ENCODE measurements around the gene UBL4B.

UBL4B gene

GRCh38 chr1:110113551-110113950 is 1.3 kb downstream of the UBL4B start:
- no peak for DNase-seq (ENCODE audit: low read depth)

DNA sequence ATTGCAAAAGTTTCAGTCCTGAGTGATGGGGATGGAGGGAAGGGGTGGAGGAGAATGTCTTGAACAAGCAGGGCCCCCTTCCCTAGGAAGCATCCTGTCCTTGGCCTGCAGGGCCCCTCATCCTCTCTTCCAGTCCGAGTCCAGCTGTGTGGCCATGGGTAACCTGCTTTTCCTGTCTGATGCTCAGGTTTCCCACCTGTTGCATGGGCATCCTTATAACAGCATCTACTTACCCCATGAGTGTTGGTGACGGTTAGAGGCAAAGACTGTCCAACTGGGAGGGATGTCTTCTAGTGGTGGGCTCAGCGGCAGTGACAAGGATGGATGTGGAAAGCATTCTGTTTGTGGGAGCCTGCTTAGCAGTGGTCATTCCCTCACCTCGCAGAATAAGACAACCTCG is 1.9 kb downstream of the UBL4B start:
- DNase-seq (ENCODE audit: low read depth): no peak

GRCh38 chr1:110114784-110115183 is 2.5 kb downstream of the UBL4B start:
- DNase-seq (ENCODE audit: low read depth): no peak

GRCh38 chr1:110118636-110119396 is 6.6 kb downstream of the UBL4B start:
- no peak for DNase-seq (ENCODE audit: low read depth)

- DNase-seq (ENCODE audit: low read depth): no peak
Observed at GRCh38 chr1:110119843-110120242, 7.6 kb downstream of the UBL4B start.

DNA sequence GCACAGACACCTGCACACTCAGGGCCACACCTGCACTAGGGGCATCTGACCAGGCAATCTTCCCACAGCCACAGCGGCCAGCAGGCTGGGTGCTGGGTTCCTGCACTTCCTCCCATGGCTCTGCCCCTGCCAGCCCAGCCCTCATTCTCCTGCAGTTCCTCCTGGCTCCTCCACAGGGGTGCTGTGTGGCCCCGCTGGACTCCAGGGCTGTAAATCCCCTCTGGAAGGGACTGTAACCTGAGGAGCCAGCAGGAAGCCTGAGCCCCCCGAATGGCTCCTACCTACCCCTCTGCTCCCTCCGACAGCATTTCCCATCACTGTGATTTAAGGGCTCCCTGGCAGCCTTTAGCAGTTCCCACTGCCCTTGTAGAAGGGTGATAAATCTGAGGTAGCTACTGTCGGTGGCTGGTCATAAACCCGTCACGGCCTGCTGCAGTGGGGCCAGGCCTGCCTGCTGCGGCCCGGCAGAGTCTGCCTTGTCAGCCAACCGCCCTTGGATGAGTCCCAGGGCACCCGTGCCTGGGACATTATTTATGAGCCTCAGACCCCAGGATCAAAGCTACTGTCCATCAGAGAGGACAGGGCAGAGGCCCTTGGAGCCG is 8.8 kb downstream of the UBL4B start:
- no peak for DNase-seq (ENCODE audit: low read depth)

DNA sequence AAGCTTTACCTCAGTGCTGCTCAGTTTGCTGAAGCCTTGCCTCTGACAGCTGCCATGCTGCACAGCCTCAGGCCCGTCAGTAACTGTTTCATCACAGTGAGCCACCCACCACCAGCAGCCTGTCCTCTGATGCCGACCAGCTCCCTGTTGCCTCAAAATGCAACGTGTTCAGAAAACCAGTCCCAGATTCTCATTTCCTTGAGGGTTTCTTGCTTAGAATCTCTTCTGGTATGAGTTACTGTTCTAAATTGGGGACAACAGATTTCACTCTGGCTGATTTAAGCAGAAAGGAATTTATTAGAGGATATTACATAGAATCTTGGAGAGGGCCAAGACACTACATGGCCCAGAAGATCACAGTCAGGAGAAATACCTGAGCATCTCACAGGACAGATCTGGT is 11.0 kb downstream of the UBL4B start:
- DNase-seq (ENCODE audit: low read depth): no peak

GRCh38 chr1:110125810-110126209 is 13.6 kb downstream of the UBL4B start:
- no peak for DNase-seq (ENCODE audit: low read depth)

DNA sequence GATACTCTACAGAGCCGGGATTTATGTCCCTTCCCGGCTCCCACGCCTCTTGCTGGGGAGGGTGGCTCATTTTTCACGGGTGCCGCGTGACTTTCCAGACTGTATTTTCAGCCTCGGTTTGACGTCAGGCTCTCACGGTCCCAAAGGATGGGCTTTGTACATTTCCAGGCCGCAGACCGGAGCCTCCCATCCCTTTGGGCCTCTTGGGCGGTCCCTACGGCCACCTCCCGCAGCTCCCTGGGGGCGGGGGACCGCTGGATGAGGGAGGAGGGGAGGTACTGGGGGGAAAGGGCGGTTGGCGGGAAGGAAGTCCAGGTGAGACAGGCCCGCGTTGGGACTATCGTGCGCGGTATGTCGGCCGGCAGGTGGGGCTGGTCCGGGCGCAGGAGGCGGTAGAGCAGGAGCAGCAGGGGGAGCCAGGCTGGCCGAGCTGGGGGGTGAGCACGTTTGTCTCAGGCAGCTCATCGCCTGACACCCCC is 17.9 kb downstream of the UBL4B start:
- DNase-seq (ENCODE audit: low read depth): no peak

DNA sequence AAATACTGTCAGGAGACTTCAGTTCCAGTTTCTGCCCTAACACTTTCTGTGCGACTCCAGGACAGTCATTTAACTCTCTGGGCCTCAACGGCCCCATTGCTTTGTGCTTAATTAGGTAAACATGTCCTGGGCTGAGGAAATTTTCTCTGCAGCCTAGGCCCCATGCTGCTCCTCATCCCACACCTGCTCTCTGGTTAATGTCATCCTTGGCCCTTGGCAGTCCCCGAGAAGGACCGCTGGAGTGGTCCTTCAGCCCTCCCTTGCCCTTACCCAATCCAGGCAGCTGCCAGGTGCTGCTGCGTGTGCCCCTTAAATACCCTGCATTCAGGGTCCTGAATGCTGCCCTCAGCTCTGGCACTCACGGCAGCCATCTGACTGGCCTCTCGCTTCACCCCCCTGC is 18.7 kb downstream of the UBL4B start:
- DNase-seq (ENCODE audit: low read depth): no peak

DNA sequence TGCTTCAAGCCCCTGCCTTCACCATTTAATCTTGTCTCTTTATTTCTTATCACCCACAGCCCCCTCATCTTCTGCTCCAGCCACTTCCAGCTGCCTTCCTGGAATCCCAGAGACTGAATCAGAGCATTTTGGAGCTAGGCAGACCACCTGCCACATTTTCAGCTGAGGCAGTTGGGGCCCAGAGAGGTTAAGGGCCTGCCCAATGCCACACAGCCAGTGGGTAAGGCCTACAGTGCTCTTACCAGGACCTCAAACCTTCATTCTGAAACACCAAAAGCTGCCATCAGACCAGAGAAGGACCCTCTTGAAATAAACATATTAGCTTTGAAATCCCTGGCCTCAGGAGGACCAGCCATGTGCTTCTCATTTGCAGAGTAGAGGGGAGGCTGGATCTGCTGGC is 20.4 kb downstream of the UBL4B start:
- DNase-seq (ENCODE audit: low read depth): no peak

- no peak for DNase-seq (ENCODE audit: low read depth)
Observed at GRCh38 chr1:110133436-110133835, 21.2 kb downstream of the UBL4B start.

DNA sequence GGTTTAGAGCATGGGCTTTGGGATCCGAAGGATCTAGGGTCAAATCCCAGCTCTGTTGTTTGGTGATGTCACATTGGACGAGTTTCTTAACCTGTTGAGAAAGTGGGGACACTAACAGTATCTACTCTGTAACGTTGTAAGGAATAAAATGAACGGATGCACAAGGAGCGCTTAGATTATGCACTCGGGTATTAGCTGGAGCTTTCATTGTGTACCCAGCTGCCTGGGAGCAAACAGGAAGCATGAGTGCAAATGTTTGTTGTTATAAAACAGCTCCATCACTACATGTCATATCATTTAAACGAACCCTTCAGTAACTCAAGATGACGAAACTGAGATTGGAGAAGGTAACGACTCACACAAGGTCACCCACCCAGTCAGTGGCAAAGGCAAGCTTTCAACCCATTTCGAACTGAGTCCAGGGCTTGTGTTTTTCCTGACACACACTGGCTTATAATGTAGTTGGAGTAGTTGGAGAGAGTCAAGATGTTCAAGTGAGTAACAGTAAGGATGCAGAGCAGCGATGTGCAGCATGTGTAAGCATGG is 21.9 kb downstream of the UBL4B start:
- no peak for DNase-seq (ENCODE audit: low read depth)

- no peak for DNase-seq (ENCODE audit: low read depth)
Observed at GRCh38 chr1:110135246-110135645, 23.0 kb downstream of the UBL4B start.

DNA sequence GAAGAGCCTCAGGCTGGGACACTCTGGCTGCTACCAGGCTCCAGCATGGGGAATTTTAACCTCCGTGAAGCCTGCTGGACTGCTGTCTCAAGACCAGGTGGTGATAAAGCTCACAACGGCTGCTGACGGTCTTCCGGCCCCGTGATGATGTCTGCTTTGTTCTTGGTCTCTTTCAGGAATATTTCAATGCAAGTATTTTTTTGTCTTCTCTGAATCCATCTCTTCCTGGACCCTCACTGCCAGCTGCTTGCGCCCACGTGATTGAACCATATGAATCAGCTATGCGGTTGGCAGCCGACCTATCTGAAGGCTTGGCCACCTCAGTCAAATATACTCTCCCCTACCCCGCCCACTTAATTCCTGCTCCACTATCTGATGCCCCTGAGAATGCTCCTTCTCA is 23.4 kb downstream of the UBL4B start:
- DNase-seq (ENCODE audit: low read depth): no peak

GRCh38 chr1:110136911-110137310 is 24.7 kb downstream of the UBL4B start:
- no peak for DNase-seq (ENCODE audit: low read depth)

- DNase-seq (ENCODE audit: low read depth): no peak
Observed at GRCh38 chr1:110138956-110139355, 26.7 kb downstream of the UBL4B start.

GRCh38 chr1:110144366-110144765 is 32.1 kb downstream of the UBL4B start:
- no peak for DNase-seq (ENCODE audit: low read depth)

DNA sequence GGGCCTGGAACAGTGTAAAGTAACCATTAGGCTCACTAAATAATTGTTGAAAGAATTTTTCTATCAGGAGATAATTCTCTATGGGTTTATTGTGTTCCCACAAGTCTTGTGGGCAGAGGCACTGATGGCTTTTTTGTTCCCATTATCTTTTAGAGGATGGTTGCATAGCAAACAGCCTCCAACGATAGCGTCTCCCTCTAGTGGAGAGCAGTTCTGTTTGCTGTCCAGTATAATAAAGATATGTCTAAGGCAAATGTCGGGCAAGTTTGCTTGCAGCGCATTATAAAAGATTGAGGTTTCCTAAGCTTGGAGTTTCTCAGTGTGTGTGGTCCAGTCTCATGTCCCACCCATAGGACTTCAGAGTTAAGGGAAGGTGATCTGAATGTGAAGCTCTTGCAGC is 36.7 kb downstream of the UBL4B start:
- DNase-seq (ENCODE audit: low read depth): no peak

DNA sequence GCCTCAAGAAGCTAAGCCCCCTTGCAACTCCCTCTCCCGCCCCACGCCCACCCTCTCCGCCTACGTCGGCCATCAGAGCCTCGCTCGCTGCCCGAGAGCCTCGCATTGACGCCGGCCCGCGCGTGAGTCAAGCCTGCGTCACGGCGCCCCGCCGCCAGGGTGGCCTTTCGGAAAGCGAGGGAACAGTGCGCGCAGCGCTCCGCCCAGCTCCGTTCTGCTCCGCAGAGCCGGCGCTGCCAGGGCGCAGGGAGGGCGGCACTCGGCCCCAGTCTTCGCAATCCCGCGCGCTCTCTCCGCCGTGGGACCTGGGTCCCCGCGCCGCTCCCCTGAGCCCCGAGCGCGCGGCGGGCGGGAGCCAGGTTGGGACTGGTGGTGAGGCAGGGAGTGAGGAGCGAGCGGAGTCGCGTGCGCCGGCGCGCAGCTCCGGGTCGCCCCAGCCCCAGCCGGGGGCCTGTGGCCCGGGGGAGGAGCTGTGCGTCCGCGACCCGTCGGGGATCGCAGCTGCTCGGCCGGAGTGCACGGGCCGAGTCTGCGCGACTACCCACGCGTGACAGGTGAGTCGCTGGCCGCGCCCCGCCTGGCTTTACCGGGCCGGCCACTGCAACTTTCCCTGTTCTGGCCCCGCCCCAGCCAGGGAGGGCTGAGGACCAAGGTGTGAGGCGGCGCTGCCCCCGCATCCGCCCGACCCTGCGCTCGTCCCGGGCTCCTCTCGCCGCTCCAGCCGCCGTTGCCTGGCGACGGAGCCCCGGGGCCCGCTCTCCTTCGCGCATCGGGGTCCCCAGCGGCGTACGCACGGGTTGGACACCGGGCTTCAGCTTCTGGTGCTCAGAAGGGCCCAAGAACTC is 38.3 kb downstream of the UBL4B start, which contains the start of gene SLC6A17:
Gene SLC6A17 (plus strand): TSS at position 165 of the 845 bp plus-strand sequence. CDS start 16,436 bp downstream, outside the sequence.
- no peak for DNase-seq (ENCODE audit: low read depth)

DNA sequence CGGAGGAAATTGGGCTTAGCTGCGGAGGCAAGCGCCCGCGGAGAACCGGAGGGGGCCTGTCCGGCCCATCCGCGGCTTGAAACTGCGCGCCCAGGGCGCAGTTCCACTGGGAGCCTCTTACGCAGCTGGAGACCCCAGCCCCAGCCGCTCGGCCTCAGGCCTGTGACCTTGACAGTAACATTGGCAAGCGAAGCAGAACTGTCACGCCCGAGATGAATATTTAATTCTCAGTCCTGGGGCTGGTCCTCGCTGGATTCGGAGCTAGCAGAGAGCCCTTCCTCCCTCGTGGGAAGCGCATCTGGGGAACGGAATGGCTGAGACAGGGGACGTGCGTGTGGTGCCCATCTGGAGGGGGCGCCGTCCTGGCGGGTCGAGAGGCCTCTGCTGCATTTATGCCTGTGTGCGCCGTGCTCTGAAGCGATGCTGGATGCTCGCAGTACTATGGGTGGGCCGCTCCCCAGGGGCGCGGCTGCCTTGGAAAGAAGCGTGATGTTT is 39.0 kb downstream of the UBL4B start:
- no peak for DNase-seq (ENCODE audit: low read depth)

DNA sequence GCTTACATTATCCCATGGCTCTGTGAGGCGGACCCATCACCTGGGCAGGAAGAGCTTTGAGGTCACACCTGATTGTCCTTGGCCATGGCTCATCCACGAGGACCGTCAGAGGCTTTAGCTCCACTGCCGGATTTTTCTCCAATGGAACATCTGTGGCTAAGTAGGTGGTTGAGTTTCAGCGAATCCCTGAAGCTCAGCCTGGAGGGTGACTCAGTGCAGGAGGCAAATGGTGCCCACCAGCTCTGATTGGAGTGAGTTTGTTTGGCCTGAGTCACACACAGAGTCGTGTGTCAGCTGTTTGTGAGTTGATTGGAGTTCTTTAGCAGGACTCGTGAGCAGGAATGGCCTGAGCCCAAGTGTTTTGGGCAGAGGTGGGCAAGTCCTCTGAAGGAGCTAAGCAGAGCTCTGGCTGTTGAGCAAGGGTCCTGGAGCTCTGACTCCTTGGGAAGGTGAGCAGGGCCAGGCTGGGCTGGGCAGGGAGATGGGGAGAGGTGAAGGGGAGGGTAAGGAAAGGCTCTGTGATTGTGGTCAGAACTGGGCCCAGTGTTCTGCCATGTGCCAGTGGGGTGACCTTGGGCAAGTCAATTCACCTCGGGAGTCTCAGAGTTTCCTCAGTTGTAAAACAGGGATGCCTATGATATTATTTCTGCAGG is 40.0 kb downstream of the UBL4B start:
- DNase-seq (ENCODE audit: low read depth): no peak
